ENCODE data around the gene SHISA8.
"Not testable (repeated sequence)": the region's sequence is repeated elsewhere in the genome, so short reads cannot be mapped to it uniquely, and the experiment has no call there.

SHISA8 gene

DNA sequence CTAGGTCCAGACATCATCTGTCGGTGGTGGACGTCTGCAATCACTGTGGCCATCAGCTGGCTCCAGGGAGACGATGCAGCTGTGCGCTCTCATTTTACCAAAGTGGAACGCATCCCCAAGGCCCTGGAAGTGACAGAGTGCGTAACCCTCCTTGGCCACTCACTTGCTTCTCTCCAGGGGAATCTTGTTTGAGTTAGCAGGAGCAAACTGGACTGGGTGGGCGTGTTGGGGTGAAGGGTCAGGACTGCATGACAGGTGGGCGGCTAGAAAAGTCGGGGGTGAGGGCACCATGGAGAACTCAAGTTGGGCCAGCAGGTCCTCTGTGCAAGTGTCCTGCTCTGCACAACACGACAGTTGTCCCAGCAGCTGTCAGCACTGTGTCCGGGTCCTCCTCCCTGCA is 16.2 kb downstream of the SHISA8 start:
- no peak for DNase-seq

DNA sequence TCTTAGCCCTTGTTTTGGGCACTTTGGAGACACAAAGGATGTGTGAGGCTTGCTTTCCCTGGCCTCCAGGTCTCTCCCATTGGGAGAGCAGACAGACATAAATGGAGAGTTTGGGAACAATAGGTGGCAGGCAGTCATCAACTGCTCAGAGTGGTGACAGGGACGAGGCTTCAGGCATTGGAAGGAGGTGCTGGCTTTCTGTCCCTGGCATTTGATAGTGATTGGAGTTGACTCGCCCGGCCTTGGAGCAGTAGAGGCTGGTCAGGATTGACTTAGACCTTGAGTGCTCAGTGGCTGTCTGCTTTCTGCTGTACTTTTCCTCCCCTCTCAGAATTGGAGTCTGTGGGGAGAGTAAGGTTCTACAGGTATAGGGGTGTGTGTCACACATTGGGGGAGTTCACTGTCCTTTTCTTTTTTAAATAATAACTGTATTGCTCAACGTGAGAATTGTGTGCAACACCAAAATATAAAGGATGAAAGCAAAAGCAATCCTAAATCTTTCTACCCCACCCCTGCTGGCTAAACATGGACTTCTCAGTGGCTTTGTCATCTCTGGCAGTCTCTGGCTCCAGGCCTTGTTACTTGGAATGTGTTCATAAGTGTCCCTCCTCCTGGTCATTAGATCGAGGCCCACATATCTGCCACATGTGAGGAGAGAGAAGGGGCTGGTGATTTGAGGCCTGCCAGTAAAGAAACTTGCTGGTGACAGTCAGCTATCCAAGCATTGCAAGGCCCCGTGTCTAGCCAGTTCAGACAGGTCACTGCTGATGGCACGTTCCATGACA is 21.1 kb downstream of the SHISA8 start:
- DNase-seq, result no peak

DNA sequence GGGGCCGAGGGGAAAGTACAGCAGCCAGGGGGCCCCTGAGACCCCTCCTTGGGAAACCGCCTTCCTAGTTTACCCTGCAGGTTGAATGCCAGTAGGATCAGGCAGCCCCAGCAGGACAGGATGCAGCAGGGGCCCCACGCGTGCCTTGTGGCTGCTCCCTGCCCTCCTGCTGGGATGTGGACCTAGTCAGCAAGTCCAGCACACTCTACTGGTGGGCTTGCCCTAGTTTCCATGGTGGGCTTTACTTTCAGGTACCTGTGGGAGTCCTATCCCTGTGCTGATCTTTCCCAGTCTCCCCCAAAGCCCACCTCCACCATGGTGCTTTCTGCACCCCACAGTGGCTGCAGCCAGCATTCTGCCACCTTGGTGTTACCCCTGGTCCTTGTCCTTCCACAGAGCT is 22.2 kb downstream of the SHISA8 start:
- no peak for DNase-seq

DNA sequence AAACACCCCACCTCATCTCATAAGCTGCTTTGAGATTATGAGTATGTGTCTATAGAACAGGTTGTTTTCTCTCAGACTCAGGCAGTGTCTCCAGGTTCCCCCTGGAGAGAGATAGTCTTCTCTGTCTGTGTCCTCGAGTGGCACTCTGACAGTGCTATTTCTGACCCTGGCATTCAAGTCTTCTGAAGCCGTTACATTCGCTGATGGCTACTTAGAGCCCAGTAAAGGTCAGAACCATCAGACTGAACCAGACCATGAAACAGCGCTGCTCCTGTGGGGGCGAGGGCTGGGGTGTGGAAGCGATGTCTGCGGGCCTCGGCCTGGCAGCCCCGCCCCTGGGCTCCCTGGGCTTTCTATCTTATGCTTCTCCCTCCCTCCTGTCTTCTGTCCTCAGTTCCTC is 23.5 kb downstream of the SHISA8 start:
- no peak for DNase-seq

DNA sequence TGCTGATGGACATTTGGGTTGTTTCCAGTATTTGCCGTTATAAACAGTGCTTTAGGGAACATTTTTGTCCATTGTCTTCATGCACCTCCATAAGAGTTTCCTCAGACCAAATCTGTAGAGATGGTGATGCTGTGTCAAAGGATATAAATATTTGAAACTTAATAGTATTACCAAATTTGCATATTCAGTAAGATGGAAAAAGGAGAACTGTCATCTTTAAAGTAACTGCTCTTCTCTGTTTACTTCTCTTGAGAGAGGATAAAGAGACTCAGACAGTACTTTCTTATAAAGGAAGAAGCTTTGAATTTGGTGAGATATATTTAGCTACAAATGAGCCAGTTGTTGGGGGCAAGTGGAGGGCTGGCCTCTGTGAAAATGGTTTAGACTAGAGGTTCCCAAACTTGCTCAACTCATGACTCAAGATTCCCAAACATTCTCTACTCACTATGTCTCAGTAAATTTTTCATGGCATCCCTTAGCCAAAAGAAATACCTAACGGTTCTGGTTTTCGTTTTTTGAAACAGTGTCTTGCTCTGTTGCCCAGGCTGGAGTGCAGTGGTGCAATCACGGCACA is 26.2 kb downstream of the SHISA8 start:
- DNase-seq, result no peak

DNA sequence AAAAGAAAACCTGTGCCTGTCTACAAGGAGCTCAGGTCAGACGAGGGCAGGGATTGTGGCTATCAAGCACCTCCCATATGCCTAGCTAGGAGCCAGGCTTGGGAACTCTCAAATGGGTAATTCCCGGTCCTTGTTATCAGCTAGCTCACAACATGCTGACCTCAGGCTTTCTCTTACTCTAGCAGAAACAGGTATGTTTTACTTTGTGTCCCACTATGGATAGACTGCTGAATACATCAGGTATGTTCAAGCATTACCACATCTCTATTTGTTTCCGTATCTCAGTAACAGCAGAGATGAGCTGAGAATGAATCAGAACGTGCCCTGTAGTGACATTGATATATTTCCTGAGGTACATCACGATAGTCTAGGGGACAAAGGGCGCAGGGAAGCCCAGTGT is 29.4 kb downstream of the SHISA8 start:
- DNase-seq, result no peak

DNA sequence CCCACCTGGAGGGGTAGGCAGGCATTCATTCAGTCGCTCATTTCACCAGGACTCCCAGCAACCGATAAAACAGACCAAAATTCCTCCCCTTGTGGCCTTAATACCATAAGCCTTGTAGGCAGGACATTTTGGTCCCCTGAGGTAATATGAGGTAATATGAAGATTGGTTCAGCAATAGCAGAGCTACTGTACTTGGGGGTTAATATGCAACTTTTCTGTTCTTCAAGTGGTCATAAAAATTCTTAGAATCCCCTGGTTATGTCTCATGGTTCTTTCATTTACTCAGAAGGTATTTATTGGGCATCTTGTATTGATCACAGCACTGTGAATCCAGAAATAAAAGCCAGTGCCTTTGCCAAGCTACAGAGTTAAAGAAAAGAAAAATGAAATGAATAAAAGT is 29.8 kb downstream of the SHISA8 start:
- DNase-seq, result no peak

DNA sequence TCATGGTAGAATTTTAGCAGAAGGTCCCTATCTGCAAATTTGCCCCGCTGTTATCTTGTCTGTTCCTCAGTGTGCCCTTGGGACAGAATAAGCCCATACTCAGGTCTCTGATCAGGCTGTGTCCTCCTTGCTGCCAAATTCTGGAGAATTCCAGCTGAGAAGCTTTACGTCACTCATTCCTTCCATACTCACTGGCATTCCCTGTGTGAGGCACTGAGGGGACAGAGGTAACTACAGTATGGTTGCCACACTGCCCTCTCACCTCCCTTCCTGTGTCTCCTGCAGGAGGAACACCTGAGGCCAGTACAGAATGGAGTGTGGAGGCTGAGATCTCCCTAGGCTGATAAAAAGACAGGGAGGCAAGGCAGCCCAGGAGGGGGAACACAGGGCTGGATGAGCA is 31.5 kb downstream of the SHISA8 start:
- no peak for DNase-seq

DNA sequence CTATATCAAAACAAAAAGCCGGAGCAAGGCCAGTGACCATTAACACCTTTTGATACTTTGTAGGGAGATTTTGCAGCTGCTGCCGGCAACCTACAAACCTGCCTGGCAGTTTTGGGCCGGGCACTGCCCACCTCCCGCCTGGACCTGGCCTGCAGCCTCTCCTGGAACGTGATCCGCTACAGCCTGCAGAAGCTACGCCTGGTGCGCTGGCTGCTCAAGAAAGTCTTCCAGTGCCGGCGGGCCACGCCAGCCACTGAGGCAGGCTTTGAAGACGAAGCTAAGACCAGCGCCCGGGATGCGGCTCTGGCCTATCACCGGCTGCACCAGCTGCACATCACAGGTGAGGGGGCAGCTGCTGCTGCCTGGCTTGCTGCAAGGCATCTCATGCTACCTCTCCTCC is 34.2 kb downstream of the SHISA8 start:
- DNase-seq, result no peak

DNA sequence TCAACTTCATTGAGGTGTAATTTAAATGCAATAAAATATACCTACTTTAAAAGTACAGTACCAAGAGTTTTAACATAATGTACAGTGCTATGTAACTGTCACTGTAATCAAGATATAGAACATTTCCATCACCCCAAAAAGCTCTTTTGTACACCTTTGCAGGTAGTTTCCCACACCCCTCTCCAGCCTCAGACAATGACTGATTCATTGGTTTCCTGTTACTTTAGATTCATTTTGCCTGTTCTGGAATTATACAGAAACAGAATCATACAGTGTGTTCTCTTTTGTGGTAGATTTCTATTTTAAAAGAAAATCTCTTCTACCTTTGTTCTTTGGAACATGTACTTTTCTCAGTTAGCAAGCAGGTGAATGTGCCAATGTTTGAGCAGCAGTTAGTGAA is 38.2 kb downstream of the SHISA8 start:
- DNase-seq, result no peak

DNA sequence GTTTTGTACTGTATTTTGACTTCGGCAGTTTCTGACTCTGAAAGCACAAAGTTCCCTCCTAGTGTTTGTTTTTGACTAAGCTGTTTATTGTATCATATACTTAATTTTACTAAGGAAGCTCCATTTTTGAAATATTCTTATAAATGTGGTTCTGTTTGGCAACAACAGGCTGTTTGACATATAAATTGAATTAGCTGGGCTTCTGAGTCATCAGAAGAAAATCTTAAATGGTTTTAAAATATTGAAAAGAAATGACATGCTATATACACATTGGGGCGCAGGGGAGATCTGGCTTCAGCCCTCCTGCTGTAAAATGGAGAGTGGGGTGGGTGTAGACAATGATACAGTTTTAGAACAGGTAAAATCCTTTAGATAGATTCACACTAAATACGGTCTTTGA is 38.6 kb downstream of the SHISA8 start:
- no peak for DNase-seq

DNA sequence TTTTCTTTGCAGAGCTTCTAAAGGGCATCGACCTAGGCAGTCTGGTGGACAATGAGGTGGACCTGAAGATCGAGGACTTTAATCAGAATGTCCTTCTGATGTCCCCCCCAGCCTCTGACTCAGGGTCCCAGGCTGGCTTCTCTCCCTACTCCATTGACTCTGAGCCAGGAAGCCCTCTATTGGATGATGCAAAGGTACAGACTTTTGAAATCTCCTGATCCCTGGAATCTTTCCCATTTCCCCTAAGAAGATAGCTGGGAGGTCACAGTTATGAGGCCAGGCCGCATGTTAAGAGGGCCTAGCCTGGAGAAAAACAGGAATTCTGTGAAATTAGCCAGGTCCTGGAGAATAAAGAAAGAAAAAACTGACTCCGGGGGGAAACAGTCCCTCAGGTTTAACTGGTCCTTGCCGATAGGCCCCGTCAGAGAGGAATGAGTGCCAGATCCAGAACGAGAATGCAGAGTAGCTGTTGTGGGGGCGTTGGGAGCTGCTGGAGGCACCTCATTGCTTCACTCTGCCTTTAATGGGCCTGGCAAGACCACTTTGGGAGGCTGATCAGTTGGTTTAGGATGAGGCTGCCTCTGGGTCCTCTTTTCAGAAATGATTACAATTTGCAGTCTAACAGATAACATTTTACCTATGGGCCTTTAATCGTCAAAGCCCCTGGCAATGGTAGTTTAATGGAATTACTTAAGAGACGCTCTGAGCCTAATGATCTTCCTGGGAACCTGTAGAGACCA is 39.2 kb downstream of the SHISA8 start:
- no peak for DNase-seq

DNA sequence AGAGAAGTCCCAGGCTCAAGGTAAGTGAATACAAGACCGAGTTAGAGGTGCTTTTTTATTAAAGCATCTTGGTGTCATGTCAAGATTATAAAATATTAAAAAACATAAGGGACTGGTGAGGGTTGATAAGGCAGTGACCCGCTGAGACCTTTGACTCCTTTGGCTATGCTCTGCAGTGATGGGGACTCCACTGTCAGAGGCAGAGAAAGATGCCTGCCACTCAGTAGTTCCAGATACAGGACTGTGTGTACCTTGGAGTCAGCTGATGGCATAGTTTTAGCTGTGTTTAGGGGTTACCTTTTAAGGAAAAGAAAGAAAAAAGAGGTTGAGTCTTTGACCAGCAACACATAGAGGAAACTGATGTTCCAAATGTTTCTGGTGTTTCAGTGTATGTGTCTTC is 40.8 kb downstream of the SHISA8 start:
- DNase-seq, result no peak

DNA sequence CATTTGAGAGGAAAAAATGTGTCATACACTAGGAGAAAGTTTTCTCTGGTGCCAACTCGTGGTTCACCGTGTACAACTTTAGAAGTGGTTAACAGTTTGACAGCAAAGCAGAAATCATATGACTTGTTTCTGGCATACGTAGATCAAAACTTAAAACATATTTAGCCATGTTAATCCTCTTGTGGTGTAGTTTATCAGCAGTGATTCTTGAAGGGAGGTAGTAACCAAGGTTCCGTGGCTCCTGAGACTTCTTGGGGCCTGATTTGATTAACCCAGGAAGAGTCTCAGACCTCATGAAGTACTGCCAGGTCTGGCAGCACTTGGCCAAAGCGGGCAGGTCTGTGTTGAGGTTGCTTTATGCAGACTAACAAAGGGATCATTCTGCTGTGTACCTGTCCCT is 41.5 kb downstream of the SHISA8 start:
- no peak for DNase-seq

DNA sequence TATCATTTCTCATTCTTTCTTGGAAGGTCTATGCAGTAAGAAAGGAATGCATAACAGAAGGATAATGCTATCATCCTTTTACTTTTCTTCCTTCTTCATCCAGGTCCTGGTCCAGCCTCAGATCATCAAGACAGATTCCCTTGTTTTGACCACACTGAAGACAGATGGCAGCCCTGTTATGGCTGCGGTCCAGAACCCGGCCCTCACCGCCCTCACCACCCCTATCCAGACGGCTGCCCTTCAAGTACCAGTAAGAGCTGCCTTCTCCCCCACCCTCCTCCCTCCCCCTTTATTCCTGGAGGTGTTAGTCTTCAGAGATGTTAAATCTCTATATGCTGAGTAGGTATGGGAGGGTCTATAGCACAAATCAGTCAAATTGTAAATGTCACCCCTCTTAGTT is 44.1 kb downstream of the SHISA8 start:
- DNase-seq, result no peak

DNA sequence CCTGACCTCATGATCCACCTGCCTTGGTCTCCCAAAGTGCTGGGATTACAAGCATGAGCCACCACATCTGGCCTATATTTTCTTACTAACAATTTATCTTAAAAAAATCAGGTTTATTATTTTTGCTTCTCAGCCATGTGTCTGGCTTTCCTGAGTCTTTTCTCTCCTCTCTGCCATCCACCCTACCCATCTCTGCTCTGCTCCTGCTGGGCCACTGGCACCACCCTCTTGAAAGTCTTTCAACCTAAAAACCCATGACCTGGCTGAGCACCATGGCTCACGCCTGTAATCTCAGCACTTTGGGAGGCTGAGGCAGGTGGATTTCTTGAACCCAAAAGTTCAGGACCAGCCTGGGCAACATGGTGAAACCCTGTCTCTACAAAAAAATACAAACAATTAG is 44.8 kb downstream of the SHISA8 start:
- DNase-seq, result not testable (repeated sequence)

DNA sequence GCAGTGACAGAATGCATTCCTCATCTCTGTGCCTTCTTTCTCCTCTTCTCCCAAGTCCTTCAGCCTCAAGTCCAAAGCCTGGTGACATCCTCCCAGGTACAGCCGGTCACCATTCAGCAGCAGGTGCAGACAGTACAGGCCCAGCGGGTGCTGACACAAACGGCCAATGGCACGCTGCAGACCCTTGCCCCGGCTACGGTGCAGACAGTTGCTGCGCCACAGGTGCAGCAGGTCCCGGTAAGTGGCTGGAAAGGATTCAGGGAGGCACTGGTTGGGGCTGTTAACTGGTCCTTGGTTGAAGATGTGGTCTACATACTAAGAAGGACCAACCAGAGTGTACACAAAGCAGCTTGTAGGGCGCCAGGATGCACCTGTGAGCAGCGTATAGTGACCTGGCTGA is 46.3 kb downstream of the SHISA8 start:
- no peak for DNase-seq

DNA sequence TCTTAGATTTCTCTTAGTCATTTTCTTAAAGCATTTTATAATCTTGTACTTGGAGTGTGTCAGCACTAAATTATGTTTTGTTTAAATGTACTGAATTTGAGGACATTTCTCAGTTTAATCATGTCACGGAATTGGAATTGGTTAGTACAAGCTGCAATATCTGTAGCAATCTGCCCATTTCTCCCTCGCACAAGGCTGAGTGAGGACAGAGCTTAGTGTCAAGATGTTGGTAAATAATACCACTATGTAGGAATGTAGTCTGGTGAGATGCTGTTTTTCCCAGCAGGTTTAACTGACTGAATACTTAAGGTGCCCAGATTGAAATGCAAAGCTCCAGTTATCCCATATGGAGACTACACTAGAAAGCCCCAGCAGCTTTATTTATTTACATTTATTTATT is 51.4 kb downstream of the SHISA8 start:
- no peak for DNase-seq

DNA sequence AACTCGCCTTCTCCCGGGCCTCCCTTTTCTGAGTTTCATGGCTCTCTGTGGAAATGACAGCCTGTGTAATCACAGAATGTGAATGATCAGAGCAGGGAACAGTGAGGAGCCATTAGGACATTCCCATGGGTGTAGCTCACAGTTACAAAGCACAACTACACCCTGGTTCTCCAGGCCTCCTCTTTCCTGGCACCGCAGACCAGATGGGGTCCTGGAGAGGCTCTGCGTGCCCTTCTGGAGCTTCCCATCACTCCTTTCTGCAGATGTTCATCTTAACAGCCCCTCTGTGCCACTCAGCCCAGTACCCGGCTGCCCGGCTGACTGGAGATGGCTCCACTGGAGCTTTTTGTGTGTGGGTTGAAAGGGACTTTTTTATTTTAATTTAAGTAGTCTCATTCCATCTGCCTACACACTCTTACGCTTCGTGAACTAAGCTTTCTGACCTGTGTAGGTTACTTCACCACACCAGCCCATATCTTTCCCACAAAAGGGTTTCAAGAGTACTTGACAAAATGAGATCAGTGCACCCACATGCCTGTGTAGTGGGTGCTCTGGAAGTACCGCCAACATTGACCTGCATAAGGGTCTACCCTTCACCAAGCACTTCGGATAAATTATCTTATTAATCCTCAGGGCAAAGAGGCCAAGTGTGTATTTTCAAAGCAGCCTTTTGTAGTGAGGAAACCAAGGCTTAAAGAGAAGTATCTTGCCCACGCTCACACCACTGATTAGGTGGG is 52.2 kb downstream of the SHISA8 start:
- no peak for DNase-seq

DNA sequence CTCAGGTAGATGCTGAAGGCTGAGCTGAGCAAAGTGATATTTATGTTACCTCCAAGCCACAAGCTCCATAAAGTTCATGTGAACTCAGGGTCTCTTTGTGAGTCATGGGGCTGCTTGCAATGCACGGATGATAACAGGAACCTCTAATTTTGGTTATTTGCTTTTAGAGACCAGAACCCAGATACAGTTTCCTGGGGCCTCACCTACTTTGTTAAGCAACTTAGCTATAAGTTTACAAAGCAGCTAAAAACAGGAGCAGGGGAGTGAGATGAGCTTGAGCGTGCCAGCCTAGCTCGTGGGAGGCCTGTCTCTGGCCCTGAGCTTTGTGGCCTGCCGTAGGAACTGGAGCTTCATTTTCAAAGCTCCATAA is 52.7 kb downstream of the SHISA8 start:
- DNase-seq, result no peak

Data from NK-92 treated with Interleukin-12 subunit alpha and Interleukin-12 subunit beta, amount 100 ng/mL, for 24 hours (cell line).